H9 (cell line): ENCODE results near the gene PROSER1. TPM values are rescaled to one million over a fixed set of nuclear protein-coding genes. Genes with fewer than 3 reads are reported as not detected.

Experiments used
- DNase-seq: peaks from one replicate; pipeline ENCODE4 v3.0.0-alpha.2; 2017
- H2AFZ ChIP-seq: one replicate; pipeline ENCODE4 v1.6.1; 2013; ENCODE audit warnings: mild to moderate bottlenecking, low read length, control low read depth, moderate library complexity
- H2AK5ac ChIP-seq: 2 replicates; pipeline ENCODE4 v1.6.1; 2013; ENCODE audit warnings: low read length, control low read depth, mixed read lengths; ENCODE audit not compliant: insufficient read length
- H2BK120ac ChIP-seq: one replicate; pipeline ENCODE4 v1.6.1; 2013; ENCODE audit warnings: low read depth, mild to moderate bottlenecking, low read length, control low read depth, inconsistent platforms; ENCODE audit not compliant: poor library complexity, severe bottlenecking
- H2BK12ac ChIP-seq: 2 replicates; pipeline ENCODE4 v1.6.1; 2013; ENCODE audit warnings: low read length, control low read depth, mixed read lengths, low read depth; ENCODE audit not compliant: insufficient read length
- H2BK15ac ChIP-seq: 2 replicates; pipeline ENCODE4 v1.6.1; 2013; ENCODE audit warnings: low read depth, low read length, control low read depth
- H2BK20ac ChIP-seq: one replicate; pipeline ENCODE4 v1.6.1; 2013; ENCODE audit warnings: low read depth, mild to moderate bottlenecking, low read length, control low read depth, inconsistent platforms; ENCODE audit not compliant: poor library complexity, severe bottlenecking
- H2BK5ac ChIP-seq: 2 replicates; pipeline ENCODE4 v1.6.1; 2013; ENCODE audit warnings: low read length, control low read depth, mixed read lengths; ENCODE audit not compliant: insufficient read length
- H3K14ac ChIP-seq: 2 replicates; pipeline ENCODE4 v1.6.1; 2013; ENCODE audit warnings: low read length, control low read depth; ENCODE audit not compliant: insufficient read depth
- H3K18ac ChIP-seq: 2 replicates; pipeline ENCODE4 v1.6.1; 2013; ENCODE audit warnings: low read depth, mild to moderate bottlenecking, mixed read lengths, low read length, control low read depth; ENCODE audit not compliant: insufficient read length
- H3K23ac ChIP-seq: 2 replicates; pipeline ENCODE4 v1.6.1; 2013; ENCODE audit warnings: low read length, control low read depth, mixed read lengths, low read depth; ENCODE audit not compliant: insufficient read length
- H3K23me2 ChIP-seq: 2 replicates; pipeline ENCODE4 v1.6.1; 2013; ENCODE audit warnings: low read depth, mild to moderate bottlenecking, mixed read lengths, low read length, control low read depth; ENCODE audit not compliant: insufficient read length, poor library complexity, severe bottlenecking
- H3K27ac ChIP-seq: 2 replicates; pipeline ENCODE4 v1.5.1; 2013; ENCODE audit warnings: low read length, control low read depth, mixed read lengths, low read depth; ENCODE audit not compliant: insufficient read length
- H3K27me3 ChIP-seq: 2 replicates; pipeline ENCODE4 v1.6.1; 2013; ENCODE audit warnings: low read length, control low read depth, inconsistent platforms; ENCODE audit not compliant: insufficient read depth
- H3K4ac ChIP-seq: 2 replicates; pipeline ENCODE4 v1.6.1; 2013; ENCODE audit warnings: low read depth, mild to moderate bottlenecking, control low read depth, inconsistent platforms, low read length, moderate library complexity
- H3K4me1 ChIP-seq: 2 replicates; pipeline ENCODE4 v1.6.1; 2013; ENCODE audit warnings: low read length, control low read depth, inconsistent platforms; ENCODE audit not compliant: insufficient read depth
- H3K4me2 ChIP-seq: 2 replicates; pipeline ENCODE4 v1.6.1; 2013; ENCODE audit warnings: low read length, control low read depth, mixed read lengths; ENCODE audit not compliant: insufficient read length, insufficient read depth
- H3K56ac ChIP-seq: 2 replicates; pipeline ENCODE4 v1.6.1; 2013; ENCODE audit warnings: low read depth, mild to moderate bottlenecking, mixed read lengths, low read length, control low read depth; ENCODE audit not compliant: insufficient read length
- H3K79me1 ChIP-seq: 2 replicates; pipeline ENCODE4 v1.6.1; 2013; ENCODE audit warnings: low read depth, mild to moderate bottlenecking, moderate library complexity, low read length, control low read depth, inconsistent platforms; ENCODE audit not compliant: insufficient read depth, poor library complexity, severe bottlenecking
- H3K79me2 ChIP-seq: 2 replicates; pipeline ENCODE4 v1.6.1; 2013; ENCODE audit warnings: low read length, control low read depth, inconsistent platforms; ENCODE audit not compliant: insufficient read depth
- H3K9ac ChIP-seq: 2 replicates; pipeline ENCODE4 v1.6.1; 2013; ENCODE audit warnings: low read length, control low read depth, mixed read lengths; ENCODE audit not compliant: insufficient read length; ENCODE audit errors: extremely low read depth
- H3K9me3 ChIP-seq: one replicate; pipeline ENCODE4 v1.6.1; 2013; ENCODE audit warnings: low read depth, low read length, inconsistent platforms; ENCODE audit not compliant: control insufficient read depth
- H3T11ph ChIP-seq: one replicate; pipeline ENCODE4 v1.6.1; 2013; ENCODE audit warnings: mild to moderate bottlenecking, low read length, control low read depth, inconsistent platforms
- H4K20me1 ChIP-seq: one replicate; pipeline ENCODE4 v1.6.1; 2013; ENCODE audit not compliant: control insufficient read depth, insufficient read length, insufficient read depth
- H4K5ac ChIP-seq: 2 replicates; pipeline ENCODE4 v1.6.1; 2013; ENCODE audit warnings: low read depth, mild to moderate bottlenecking, mixed read lengths, low read length, control low read depth; ENCODE audit not compliant: insufficient read length
- H4K8ac ChIP-seq: replicated peaks from 2 replicates; pipeline ENCODE4 v1.6.1; 2013; ENCODE audit warnings: low read length, control low read depth, mixed read lengths, low read depth; ENCODE audit not compliant: insufficient read length
- H4K91ac ChIP-seq: 2 replicates; pipeline ENCODE4 v1.6.1; 2013; ENCODE audit warnings: low read depth, mild to moderate bottlenecking, moderate library complexity, mixed read lengths, low read length, control low read depth; ENCODE audit not compliant: insufficient read length
- H3K27ac Mint-ChIP-seq, 3 experiments: 2 replicates in 2 of 3; 3 replicates in 1 of 3; pipeline ENCODE4 v1.8.0; 2020 to 2021; ENCODE audit warnings: mixed read lengths in 3 of 3, mild to moderate bottlenecking in 1 of 3, moderate library complexity in 1 of 3
- H3K27me3 Mint-ChIP-seq: 2 replicates; pipeline ENCODE4 v1.8.0; 2021; ENCODE audit warnings: low read depth, mild to moderate bottlenecking, moderate library complexity, mixed read lengths
- H3K36me3 Mint-ChIP-seq, 3 experiments: 2 replicates in 2 of 3; 3 replicates in 1 of 3; pipeline ENCODE4 v1.8.0; 2020 to 2021; ENCODE audit warnings: low read depth in 3 of 3, mixed read lengths in 3 of 3; ENCODE audit not compliant: insufficient read depth in 1 of 3
- H3K4me1 Mint-ChIP-seq, 2 experiments: 2 replicates each; pipeline ENCODE4 v1.8.0; 2020; ENCODE audit warnings: mixed read lengths in 2 of 2
- H3K4me3 Mint-ChIP-seq, 2 experiments: 2 replicates in 1 of 2; 3 replicates in 1 of 2; pipeline ENCODE4 v1.8.0; 2020 to 2021; ENCODE audit warnings: mild to moderate bottlenecking in 2 of 2, mixed read lengths in 2 of 2, moderate library complexity in 1 of 2
- H3K9me3 Mint-ChIP-seq, 2 experiments: 2 replicates in 1 of 2; 3 replicates in 1 of 2; pipeline ENCODE4 v1.8.0; 2020; ENCODE audit warnings: mild to moderate bottlenecking in 2 of 2, mixed read lengths in 2 of 2, moderate library complexity in 1 of 2
- WGBS: extraction: QIAGEN DNeasy Blood & Tissue Kit; methylation state at CpG from one replicate; pipeline ENCODE4 v1.1.7; 2013; ENCODE audit warnings: missing lambda C conversion rate, low lambda C conversion rate, mixed read lengths; ENCODE audit not compliant: insufficient read length; ENCODE audit errors: extremely low coverage; 5-methylcytosine and 5-hydroxymethylcytosine counted together
- total RNA-seq: library from RNA; stranded (reverse); gene quantifications from 2 replicates; pipeline ENCODE4 v1.2.1, GENCODE V29; 2021
- TF ChIP-seq, protein P1 (sequence below): fragments of 200-600 bp; sonication (generic); conservative IDR thresholded peaks from 3 replicates; pipeline ENCODE4 v1.8.0; 2021; ENCODE audit warnings: antibody characterized with exemption, mild to moderate bottlenecking

PROSER1 gene
- total RNA-seq, 1 experiment from 2014 or later = 84.6 TPM

DNA sequence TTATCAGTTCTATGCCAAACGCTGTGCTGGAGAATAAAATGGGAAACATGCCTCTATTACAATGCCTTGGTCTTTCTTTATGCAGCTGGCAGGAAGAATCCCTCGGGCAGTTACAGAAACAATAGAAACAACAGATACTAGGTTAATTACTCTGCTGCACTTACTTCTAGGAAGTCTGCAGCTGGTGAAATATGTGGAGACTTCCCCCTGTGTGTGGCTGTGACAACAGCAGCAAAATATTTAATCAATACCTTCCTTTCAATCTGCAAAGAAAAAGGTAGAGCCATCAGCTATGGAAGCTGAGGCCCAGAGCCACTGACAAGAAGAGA is 57.2 kb downstream of the PROSER1 start:
- Histone ChIP-seq H2BK20ac (no peak overlapping the region), H2BK5ac (no peak overlapping the region), H2AK5ac (no peak overlapping the region), H4K91ac (no peak overlapping the region), H4K5ac (no peak overlapping the region), H3K4ac (no peak overlapping the region), H2BK12ac (no peak overlapping the region), H3K27me3 (no peaks in the 10 kb centered on the region), H3T11ph (no peak overlapping the region), H3K4me2 (no peak overlapping the region), H2BK120ac (no peak overlapping the region), H3K9me3 (no peaks in the 10 kb centered on the region), H4K8ac (no peak overlapping the region), H3K18ac (no peak overlapping the region), H3K14ac (no peak overlapping the region), H3K56ac (no peak overlapping the region), H4K20me1 (no peaks in the 10 kb centered on the region), H3K4me1 (peaks cover 9% of the 10 kb centered on the region; the same call in 1 of the 2 replicates), H3K27ac (no peak overlapping the region), H3K23me2 (no peaks in the 10 kb centered on the region), H2AFZ (no peak overlapping the region), H3K9ac (no peak overlapping the region), H3K79me1 (no peaks in the 10 kb centered on the region), H3K79me2 (no peaks in the 10 kb centered on the region), H3K23ac (no peak overlapping the region), H2BK15ac (no peak overlapping the region)
- no peak overlapping the region for H3K4me3 Mint-ChIP-seq
- H3K27me3 Mint-ChIP-seq = no peaks in the 10 kb centered on the region
- peaks cover 14 to 20% of the 10 kb centered on the region in 2 experiments for H3K4me1 Mint-ChIP-seq
- TF ChIP-seq, protein P1, sequence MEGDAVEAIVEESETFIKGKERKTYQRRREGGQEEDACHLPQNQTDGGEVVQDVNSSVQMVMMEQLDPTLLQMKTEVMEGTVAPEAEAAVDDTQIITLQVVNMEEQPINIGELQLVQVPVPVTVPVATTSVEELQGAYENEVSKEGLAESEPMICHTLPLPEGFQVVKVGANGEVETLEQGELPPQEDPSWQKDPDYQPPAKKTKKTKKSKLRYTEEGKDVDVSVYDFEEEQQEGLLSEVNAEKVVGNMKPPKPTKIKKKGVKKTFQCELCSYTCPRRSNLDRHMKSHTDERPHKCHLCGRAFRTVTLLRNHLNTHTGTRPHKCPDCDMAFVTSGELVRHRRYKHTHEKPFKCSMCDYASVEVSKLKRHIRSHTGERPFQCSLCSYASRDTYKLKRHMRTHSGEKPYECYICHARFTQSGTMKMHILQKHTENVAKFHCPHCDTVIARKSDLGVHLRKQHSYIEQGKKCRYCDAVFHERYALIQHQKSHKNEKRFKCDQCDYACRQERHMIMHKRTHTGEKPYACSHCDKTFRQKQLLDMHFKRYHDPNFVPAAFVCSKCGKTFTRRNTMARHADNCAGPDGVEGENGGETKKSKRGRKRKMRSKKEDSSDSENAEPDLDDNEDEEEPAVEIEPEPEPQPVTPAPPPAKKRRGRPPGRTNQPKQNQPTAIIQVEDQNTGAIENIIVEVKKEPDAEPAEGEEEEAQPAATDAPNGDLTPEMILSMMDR = no peak
- DNase-seq = no peak
- no CpG with 5 or more reads among the region's 2 CpGs for WGBS
- peak overlapping the region in 1 of 3 experiments; percentile 69; a peak in 2 of 7 replicates for H3K27ac Mint-ChIP-seq
- peaks cover 0 to 13% (median 7%) of the 10 kb centered on the region in 3 experiments for H3K36me3 Mint-ChIP-seq
- H3K9me3 Mint-ChIP-seq = peaks cover 5 to 20% of the 10 kb centered on the region in 2 experiments
